Measurements from ENCODE around the gene XXYLT1. TPM values are rescaled to one million over a fixed set of nuclear protein-coding genes. Genes with fewer than 3 reads are reported as not detected.

Gene XXYLT1
- total RNA-seq, 1 donor from 2014 or later = 41.1 TPM

DNA sequence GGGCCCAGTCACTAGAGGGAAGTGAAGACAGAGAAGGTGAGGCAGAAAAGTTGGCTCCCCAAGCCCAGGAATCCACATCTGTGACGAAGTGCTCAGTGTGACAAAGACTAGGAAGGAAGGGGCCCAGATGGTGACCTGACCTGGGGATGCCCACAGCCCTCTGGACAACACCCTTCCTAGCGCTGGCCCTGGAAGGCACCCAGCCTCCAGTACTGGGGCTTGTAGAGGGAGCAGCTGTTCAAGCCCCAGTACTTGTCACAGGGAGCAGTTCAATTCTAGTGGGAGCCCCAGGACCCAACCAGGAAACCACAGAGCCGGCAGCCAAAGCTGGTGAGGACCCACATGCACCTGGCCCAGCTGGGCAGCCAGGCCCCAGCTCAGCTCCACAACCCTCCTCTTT is 190.8 kb downstream of the XXYLT1 start:
- peaks cover 28% of the 10 kb centered on the region for H3K4me1 Mint-ChIP-seq
- TF ChIP-seq, protein P1, sequence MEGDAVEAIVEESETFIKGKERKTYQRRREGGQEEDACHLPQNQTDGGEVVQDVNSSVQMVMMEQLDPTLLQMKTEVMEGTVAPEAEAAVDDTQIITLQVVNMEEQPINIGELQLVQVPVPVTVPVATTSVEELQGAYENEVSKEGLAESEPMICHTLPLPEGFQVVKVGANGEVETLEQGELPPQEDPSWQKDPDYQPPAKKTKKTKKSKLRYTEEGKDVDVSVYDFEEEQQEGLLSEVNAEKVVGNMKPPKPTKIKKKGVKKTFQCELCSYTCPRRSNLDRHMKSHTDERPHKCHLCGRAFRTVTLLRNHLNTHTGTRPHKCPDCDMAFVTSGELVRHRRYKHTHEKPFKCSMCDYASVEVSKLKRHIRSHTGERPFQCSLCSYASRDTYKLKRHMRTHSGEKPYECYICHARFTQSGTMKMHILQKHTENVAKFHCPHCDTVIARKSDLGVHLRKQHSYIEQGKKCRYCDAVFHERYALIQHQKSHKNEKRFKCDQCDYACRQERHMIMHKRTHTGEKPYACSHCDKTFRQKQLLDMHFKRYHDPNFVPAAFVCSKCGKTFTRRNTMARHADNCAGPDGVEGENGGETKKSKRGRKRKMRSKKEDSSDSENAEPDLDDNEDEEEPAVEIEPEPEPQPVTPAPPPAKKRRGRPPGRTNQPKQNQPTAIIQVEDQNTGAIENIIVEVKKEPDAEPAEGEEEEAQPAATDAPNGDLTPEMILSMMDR (conservative IDR thresholded peaks at IDR 0.05) = no peak
- peak overlapping the region; percentile 6 for H3K27ac Mint-ChIP-seq (ENCODE audit: unreplicated experiment)
- H3K27me3 Mint-ChIP-seq (ENCODE audit: low read depth) = no peaks in the 10 kb centered on the region
- no peak overlapping the region for H3K4me3 Mint-ChIP-seq
- no peak for DNase-seq (ENCODE audit: low read depth, low spot score)
- no peaks in the 10 kb centered on the region for H3K9me3 Mint-ChIP-seq
- no peaks in the 10 kb centered on the region for H3K36me3 Mint-ChIP-seq (ENCODE audit: low read depth)

DNA sequence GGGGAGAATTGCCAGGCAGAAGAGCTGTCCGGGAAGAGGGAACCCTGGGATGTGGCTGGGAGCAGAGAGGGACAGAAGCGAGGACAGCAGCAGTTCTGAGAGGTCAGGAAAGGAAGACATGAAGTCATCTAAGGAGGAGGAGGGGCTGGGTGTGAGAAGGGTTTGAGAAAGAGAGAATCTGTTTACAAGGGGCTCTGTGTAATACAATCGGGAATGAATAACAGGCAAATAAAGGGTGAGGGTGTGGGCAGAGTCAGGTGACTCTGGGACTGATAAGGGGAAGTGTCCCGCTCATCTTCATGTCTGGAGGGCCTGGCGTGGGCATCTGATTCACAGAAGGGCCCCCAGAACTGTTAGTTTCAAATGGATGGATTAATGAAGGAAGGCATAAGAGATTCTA is 191.3 kb downstream of the XXYLT1 start:
- H3K27me3 Mint-ChIP-seq (ENCODE audit: low read depth) = no peaks in the 10 kb centered on the region
- peak overlapping the region; percentile 32 for H3K4me3 Mint-ChIP-seq
- DNase-seq (ENCODE audit: low read depth, low spot score) = no peak
- H3K9me3 Mint-ChIP-seq = no peaks in the 10 kb centered on the region
- no peaks in the 10 kb centered on the region for H3K36me3 Mint-ChIP-seq (ENCODE audit: low read depth)
- TF ChIP-seq, protein P1 (conservative IDR thresholded peaks at IDR 0.05) = no peak
- peaks cover 28% of the 10 kb centered on the region for H3K4me1 Mint-ChIP-seq
- H3K27ac Mint-ChIP-seq (ENCODE audit: unreplicated experiment) = peak overlapping the region; percentile 6

DNA sequence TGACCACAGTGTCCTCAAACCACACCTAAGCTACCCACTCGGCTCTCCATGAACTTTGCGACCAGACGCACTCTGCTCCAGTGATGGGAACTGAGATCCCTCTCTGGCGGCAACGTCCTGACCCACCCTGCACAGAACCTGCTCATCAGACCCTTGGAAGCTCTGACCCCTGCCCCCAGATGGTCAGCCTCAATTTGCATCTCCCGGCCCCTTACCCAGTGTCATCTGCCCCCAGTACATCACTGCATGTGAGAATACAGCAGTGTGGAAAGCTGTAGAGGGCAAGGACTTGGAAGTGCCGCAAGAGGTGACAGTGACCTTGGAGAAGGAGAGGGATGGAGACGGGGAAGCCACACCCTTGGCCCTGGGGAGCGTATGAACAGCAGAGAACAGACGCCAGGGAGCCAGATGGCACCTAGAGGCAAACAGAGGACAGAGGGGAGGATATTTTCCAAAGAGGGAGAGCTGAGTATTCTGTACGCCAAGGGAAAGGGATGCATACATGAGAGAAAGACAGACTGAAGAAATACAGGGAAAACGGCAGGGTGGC is 192.0 kb downstream of the XXYLT1 start:
- H3K27me3 Mint-ChIP-seq (ENCODE audit: low read depth) = no peaks in the 10 kb centered on the region
- TF ChIP-seq, protein P1 (conservative IDR thresholded peaks at IDR 0.05) = no peak
- peaks cover 24% of the 10 kb centered on the region for H3K4me1 Mint-ChIP-seq
- H3K4me3 Mint-ChIP-seq = no peak overlapping the region
- H3K36me3 Mint-ChIP-seq (ENCODE audit: low read depth) = no peaks in the 10 kb centered on the region
- DNase-seq (ENCODE audit: low read depth, low spot score) = no peak
- H3K27ac Mint-ChIP-seq (ENCODE audit: unreplicated experiment) = peak overlapping the region; percentile 66
- no peaks in the 10 kb centered on the region for H3K9me3 Mint-ChIP-seq

DNA sequence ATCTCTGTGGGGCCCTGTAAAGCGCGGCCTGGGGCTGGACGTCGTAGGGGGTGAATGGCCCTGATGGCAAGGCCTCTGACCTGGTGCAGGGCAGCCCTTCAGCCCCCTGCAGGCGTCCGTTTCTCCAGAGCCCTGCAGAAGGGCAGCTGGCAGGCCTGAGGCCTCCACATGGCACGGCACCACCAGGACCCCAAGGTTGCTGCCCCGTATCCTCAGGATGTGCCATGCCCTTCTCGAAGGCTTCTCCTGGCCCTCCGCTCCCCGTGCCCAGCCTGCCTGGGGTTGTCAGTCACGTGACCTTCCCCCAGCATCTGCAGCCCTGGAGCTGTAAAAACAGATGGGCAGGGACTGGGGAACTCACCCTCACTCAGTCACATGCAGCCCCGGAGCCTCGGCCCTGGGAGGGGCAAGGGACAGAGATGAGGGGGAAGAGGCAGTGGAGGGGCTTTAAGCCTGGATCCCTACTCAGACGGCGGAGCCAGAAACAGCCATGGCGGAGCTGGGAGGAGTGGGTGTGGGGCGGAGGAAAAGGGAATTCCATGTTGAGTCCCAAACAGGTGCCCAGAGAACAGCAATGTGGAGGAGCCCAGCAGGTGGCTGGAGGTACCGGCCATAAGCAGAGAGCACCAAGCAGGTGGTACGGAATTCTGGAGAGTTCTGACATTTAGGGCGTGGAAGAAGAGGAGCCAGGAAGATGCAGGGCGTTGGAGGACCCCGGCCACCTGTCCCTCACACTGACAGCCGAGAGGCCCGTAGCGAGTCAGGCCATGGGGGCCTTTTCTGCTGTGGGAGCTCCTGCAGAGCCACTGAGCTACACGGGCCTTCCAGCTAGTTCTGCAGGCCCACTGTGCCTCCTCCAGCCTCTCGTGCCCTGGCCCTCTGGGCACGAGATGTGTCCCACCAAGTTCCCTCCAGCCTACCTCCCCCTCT is 193.1 kb downstream of the XXYLT1 start:
- no peak overlapping the region for H3K27ac Mint-ChIP-seq (ENCODE audit: unreplicated experiment)

DNA sequence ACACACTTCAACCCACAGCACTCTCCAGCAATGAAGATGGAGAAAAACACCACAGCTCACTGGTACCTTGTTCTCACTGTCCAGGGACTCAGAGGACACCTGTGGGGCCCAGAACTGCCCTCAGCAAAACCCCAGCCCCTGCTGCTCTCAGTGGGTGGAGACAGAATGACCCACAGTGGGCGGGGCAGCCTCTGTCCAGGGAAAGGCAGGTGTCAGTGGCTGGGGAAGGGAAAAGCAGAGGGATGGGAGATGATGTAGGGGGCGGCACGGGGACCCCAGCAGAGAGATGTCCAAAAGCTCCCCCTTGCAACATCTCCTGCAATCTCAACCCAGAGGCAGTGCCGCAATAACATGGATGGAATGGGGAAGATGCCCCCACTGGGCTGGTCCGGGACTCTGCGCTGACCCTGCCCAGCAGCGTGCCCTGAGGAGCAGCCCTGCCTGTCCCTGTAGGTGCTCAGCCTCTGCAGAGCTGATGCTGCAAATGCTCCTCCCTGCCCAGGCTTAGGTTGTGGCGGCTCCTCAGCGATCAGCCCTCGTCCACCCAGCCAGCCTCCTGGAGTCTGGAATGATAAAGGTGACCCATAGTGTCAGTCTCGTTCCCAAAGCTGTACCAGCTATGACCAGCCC is 193.9 kb downstream of the XXYLT1 start:
- no peaks in the 10 kb centered on the region for H3K27me3 Mint-ChIP-seq (ENCODE audit: low read depth)
- no peaks in the 10 kb centered on the region for H3K9me3 Mint-ChIP-seq
- H3K4me3 Mint-ChIP-seq = no peak overlapping the region
- H3K27ac Mint-ChIP-seq (ENCODE audit: unreplicated experiment) = no peak overlapping the region
- DNase-seq (ENCODE audit: low read depth, low spot score) = no peak
- peaks cover 16% of the 10 kb centered on the region for H3K4me1 Mint-ChIP-seq
- TF ChIP-seq, protein P1 (conservative IDR thresholded peaks at IDR 0.05) = no peak
- H3K36me3 Mint-ChIP-seq (ENCODE audit: low read depth) = no peaks in the 10 kb centered on the region

More for the DNA sequence above, 193.1 kb downstream of the XXYLT1 start:
- no peaks in the 10 kb centered on the region for H3K36me3 Mint-ChIP-seq (ENCODE audit: low read depth)
- no peaks in the 10 kb centered on the region for H3K27me3 Mint-ChIP-seq (ENCODE audit: low read depth)
- no peak for DNase-seq (ENCODE audit: low read depth, low spot score)
- peaks cover 18% of the 10 kb centered on the region for H3K4me1 Mint-ChIP-seq
- no peak overlapping the region for H3K4me3 Mint-ChIP-seq
- TF ChIP-seq, protein P1 (conservative IDR thresholded peaks at IDR 0.05) = no peak
- H3K9me3 Mint-ChIP-seq = no peaks in the 10 kb centered on the region
